Activated CD8-positive, alpha-beta memory T cell treated with anti-CD3 and anti-CD28 coated beads, Interleukin-2, amount 10 ng/mL, durations not matched to agents 7 days and 5 days (primary cell): Measurements from ENCODE around the gene PROSER2. TPM values are rescaled to one million over a fixed set of nuclear protein-coding genes. Genes with fewer than 3 reads are reported as not detected.
A peak's percentile ranks its signal among the peaks of the same experiment; 100 is the strongest.
"Not testable (repeated sequence)": the region's sequence is repeated elsewhere in the genome, so short reads cannot be mapped to it uniquely, and the experiment has no call there.

Experiments used
- ATAC-seq: fragments of 150-1000 bp; cut with Tn5 transposase; one replicate; pipeline ENCODE4 v1.10.0; 2021; ENCODE audit warnings: moderate library complexity
- CTCF ChIA-PET: fragments of 350-600 bp; sonication (Branson Sonifier 250); formaldehyde crosslinking; loops from one replicate; lab custom pipeline; 2021; ENCODE audit warnings: antibody characterized with exemption; lab: Charles Lee
- DNase-seq: peaks from one replicate; pipeline ENCODE4 v3.0.0-alpha.2; 2020
- H3K27ac Mint-ChIP-seq: one replicate; pipeline ENCODE4 v1.8.0; 2021; ENCODE audit warnings: mild to moderate bottlenecking, mixed read lengths
- H3K27me3 Mint-ChIP-seq: one replicate; pipeline ENCODE4 v1.8.0; 2021; ENCODE audit warnings: mixed read lengths
- H3K36me3 Mint-ChIP-seq: one replicate; pipeline ENCODE4 v1.8.0; 2021; ENCODE audit warnings: mild to moderate bottlenecking, mixed read lengths
- H3K4me1 Mint-ChIP-seq: one replicate; pipeline ENCODE4 v1.8.0; 2021; ENCODE audit warnings: mixed read lengths
- H3K4me3 Mint-ChIP-seq: one replicate; pipeline ENCODE4 v1.8.0; 2021; ENCODE audit warnings: mild to moderate bottlenecking, moderate library complexity, mixed read lengths
- H3K9me3 Mint-ChIP-seq: one replicate; pipeline ENCODE4 v1.8.0; 2022; ENCODE audit warnings: low read depth, mixed read lengths
- total RNA-seq, 2 experiments: library from RNA; stranded (reverse); gene quantifications; one replicate each; pipeline ENCODE4 v1.2.3, GENCODE V29; 2021

PROSER2 gene
- total RNA-seq, 2 experiments from 2014 or later: 0.23 TPM

DNA sequence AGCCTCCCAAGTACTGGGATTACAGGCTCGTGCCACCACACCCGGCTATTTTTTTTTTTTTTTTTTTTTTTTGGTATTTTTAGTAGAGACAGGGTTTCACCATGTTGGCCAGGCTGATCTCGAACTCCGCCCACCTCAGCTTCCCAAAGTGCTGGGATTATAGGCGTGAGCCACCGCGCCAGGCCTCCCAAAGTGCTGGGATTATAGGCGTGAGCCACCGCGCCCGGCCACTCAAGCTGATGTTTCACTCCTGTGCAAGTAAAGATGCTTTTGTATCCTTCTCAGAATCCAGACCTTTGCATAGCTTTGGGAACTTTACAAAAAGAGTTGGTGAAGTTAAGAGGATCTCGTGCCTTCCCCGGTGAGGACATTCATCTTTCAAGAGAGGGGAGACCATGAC lies 29.5 kb downstream of the PROSER2 start:
- H3K9me3 Mint-ChIP-seq, H3K36me3 Mint-ChIP-seq, ATAC-seq, DNase-seq, CTCF ChIA-PET, H3K4me3 Mint-ChIP-seq, H3K4me1 Mint-ChIP-seq, H3K27ac Mint-ChIP-seq: not testable (repeated sequence)
- peaks cover 18% of the 10 kb centered on the region for H3K27me3 Mint-ChIP-seq

DNA sequence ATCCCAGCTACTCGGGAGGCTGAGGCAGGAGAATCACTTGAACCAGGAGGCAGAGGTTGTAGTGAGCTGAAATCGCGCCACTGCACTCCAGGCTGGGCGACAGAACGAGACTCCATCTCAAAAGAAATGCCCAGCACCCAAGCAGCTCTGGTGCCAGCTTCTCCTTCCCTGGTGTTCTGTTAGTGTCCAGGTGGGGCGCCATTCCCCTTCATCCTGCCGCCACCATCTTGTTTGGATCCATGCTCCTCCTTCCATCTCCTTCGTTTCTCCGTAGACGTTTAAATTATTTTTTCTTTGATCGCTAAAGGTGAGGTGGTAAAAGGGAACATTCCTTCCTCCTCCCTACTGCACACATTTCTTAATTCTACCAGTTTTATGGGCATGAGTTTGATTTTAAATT lies 30.3 kb downstream of the PROSER2 start:
- Mint-ChIP-seq H3K36me3 (no peaks in the 10 kb centered on the region), H3K4me3 (no peak overlapping the region), H3K4me1 (no peaks in the 10 kb centered on the region), H3K27ac (no peak overlapping the region), H3K27me3 (peaks cover 23% of the 10 kb centered on the region), H3K9me3 (no peaks in the 10 kb centered on the region)
- no peak for DNase-seq
- CTCF ChIA-PET: interaction anchor here (1.3 kb wide), 1 partner anchor 9 kb away, joined by 4 read pairs; no protein-coding TSS in a partner anchor
- ATAC-seq: no peak

DNA sequence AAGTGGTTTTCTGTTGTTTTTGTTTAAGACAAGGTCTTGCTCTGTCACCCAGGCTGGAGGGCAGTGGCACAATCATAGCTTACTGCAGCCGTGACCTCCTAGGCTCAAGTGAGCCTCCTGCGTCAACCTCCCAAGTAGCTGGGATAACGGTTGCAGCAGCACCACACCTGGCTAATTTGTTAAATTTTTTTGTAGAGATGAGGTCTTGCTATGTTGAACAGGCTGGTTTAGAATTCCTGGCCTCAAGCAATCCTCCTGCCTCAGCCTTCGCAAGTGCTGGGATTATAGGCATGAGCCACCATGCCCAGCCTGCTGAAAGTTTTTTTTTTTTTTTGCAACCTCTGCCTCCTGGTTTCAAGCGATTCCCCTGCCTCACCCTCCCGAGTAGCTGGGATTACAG lies 31.1 kb downstream of the PROSER2 start:
- H3K27me3 Mint-ChIP-seq: peaks cover 22% of the 10 kb centered on the region
- no peak overlapping the region for H3K4me3 Mint-ChIP-seq
- no peaks in the 10 kb centered on the region for H3K9me3 Mint-ChIP-seq
- DNase-seq: no peak
- no peaks in the 10 kb centered on the region for H3K4me1 Mint-ChIP-seq
- no peak overlapping the region for H3K27ac Mint-ChIP-seq
- CTCF ChIA-PET: interaction anchor here (1.3 kb wide), 1 partner anchor 8 kb away, joined by 4 read pairs; no protein-coding TSS in a partner anchor
- H3K36me3 Mint-ChIP-seq: no peaks in the 10 kb centered on the region
- no peak for ATAC-seq

DNA sequence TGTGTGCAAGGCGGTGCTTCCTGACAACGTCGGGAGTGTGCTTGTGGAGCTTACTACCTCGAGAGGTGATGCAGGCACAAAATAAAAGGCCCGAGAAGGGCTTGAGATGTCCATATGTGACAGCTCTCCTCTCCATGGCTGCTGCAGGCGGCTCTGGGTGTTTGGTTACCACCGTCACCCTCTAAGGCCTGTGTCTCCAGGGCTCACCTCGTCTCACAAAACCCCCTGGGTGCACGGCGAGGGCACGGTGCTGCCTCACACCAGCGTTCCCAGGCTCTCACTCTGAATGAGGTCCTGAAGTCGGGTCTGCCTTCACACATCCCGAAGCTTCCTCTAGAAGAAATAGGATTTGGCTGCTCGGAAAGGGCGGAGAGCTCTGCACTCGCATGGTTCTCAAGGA lies 32.9 kb downstream of the PROSER2 start:
- H3K27me3 Mint-ChIP-seq: peaks cover 22% of the 10 kb centered on the region
- no peak for DNase-seq
- H3K4me3 Mint-ChIP-seq: no peak overlapping the region
- no peaks in the 10 kb centered on the region for H3K36me3 Mint-ChIP-seq
- H3K4me1 Mint-ChIP-seq: no peaks in the 10 kb centered on the region
- no peak for ATAC-seq
- CTCF ChIA-PET: no interaction called here
- no peak overlapping the region for H3K27ac Mint-ChIP-seq
- H3K9me3 Mint-ChIP-seq: no peaks in the 10 kb centered on the region

DNA sequence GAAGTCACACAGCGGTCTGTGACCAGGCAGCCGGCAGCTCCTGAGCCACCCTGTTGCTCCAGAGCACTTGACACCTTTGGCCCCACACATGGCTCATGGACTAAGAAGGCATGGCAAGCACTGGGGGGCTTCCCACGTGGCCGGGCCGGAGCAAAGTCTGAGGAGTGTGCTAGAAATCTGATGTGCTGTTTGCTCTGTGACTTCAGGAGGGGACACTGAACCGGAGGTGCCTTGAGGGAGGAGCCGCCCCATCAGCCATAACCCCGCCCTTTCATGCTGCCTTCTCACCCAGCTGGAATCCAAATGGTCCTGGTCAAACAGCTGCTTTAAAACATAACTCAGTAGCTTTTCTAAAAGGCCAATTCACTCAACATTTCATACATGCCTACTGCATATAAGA lies 33.5 kb downstream of the PROSER2 start:
- Mint-ChIP-seq H3K27ac (no peak overlapping the region), H3K4me1 (no peaks in the 10 kb centered on the region), H3K9me3 (no peaks in the 10 kb centered on the region), H3K27me3 (peaks cover 24% of the 10 kb centered on the region), H3K36me3 (no peaks in the 10 kb centered on the region), H3K4me3 (no peak overlapping the region)
- no peak for ATAC-seq
- no peak for DNase-seq
- CTCF ChIA-PET: interaction anchor here (1.1 kb wide), 1 partner anchor 99 kb away, joined by 3 read pairs; no protein-coding TSS in a partner anchor

DNA sequence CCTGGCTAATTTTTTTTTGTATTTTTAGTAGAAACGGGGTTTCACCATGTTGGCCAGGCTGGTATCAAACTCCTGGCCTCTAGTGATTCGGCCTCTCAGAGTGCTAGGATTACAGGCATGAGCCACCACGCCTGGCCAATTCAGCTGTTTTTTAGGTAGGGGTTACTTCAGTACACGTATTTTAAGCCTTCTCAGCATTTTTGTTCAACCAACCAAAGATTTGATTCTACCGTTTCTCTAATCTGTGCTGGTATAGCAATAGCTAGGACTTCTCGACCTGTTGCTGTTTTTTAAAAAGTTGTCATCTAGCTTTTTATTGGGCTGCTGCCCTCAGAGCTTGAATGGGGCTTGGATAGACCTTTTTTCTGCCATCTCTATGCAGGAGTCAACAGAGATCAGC lies 34.9 kb downstream of the PROSER2 start:
- ATAC-seq (no peak), DNase-seq (no peak)
- Mint-ChIP-seq H3K4me3 (no peak overlapping the region), H3K9me3 (no peaks in the 10 kb centered on the region), H3K4me1 (peaks cover 7% of the 10 kb centered on the region), H3K27me3 (peaks cover 37% of the 10 kb centered on the region), H3K36me3 (no peaks in the 10 kb centered on the region), H3K27ac (no peak overlapping the region)
- CTCF ChIA-PET: interaction anchor here (0.9 kb wide), 1 partner anchor 343 kb away, joined by 3 read pairs; no protein-coding TSS in a partner anchor

DNA sequence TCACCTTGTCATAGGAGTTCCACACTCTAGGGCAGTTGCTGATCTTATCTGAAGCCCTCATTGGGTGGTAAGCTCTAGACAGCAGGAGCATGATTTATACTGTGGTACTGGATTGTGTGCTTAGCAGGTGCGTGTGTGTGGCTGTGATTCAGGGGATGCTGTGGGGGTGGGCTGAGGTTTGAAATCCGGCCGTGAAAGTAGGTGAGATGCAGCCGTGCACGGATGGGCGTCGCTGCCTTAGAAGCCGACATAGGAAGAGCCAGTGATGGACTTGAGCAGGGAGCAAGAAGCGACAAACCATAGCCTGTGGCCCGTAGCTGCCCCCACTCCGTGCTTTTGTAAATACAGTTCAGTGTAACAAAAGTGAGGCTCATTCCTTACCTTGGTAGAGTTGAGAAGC lies 38.2 kb downstream of the PROSER2 start:
- no peak for ATAC-seq
- Mint-ChIP-seq H3K36me3 (no peaks in the 10 kb centered on the region), H3K27ac (no peak overlapping the region), H3K4me3 (no peak overlapping the region), H3K4me1 (peaks cover 24% of the 10 kb centered on the region), H3K9me3 (no peaks in the 10 kb centered on the region), H3K27me3 (peaks cover 50% of the 10 kb centered on the region)
- no peak for DNase-seq
- CTCF ChIA-PET: no interaction called here

DNA sequence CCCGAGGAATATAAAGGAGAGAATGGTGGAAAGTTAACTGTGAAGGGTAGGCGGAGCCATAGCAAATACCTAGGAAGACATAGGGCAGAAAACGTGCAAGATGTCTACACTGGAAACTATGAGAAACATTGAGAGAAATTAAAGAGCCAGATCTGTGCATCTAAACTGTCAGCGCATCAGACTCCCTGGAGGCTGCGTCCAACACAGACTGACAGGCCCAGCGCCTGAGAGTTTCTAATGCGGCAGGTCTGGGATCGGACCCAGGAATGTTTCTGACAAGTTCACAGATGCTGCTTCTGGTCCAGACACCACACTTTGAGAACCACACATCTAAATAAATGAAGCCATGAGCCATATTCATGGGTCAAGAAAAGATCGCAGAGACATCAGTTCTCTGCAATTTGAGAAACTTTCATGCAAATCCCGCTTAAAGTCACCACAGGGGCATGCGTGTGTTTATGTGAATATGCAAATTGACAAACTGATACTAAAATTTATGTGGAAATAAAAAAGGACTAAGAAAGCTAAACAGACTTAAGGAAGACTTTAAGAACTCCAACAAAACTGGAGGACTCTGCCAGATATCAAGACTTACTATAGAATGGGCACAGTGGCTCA lies 38.8 kb downstream of the PROSER2 start:
- H3K27me3 Mint-ChIP-seq: peaks cover 55% of the 10 kb centered on the region
- DNase-seq: no peak

DNA sequence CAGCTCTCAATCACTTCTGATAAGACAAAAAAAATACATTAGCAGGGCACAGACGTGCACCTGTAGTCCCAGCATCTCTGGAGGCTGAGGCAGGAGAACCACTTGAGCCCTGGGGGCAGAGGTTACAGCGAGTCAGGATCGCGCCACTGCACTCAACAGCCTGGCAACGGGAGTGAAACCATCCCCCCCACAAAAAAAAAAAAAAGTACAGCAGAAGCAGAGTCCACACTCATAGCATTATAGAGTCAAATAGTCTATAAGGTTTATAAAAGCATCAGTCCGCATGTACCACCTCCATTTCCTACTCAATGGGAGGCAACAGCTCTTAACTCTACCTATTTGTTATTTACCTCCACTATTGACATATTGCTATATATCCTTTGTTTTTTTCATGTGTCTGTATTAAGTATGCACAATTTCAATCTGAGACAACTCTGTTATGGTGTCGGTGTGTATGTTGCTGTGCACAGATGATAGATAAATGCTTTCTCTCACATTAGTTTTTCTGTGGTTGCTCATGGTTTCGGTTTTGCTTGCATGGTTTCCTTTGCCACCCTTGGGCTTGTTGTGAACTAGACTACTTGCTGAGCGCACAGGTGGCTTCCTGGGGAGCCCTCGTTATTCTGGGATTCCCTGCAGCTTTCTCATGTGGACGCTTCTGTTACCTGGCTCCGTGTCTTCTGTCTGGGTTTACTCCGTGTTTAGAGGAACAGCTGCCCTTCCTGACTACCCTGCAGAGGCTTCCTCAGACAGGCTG lies 40.4 kb downstream of the PROSER2 start:
- H3K4me3 Mint-ChIP-seq: peak overlapping the region; percentile 36
- peak overlapping the region; percentile 53 for H3K27ac Mint-ChIP-seq
- H3K27me3 Mint-ChIP-seq: peaks cover 54% of the 10 kb centered on the region

More for the DNA sequence above, 38.8 kb downstream of the PROSER2 start:
- ATAC-seq: no peak
- no peaks in the 10 kb centered on the region for H3K36me3 Mint-ChIP-seq
- CTCF ChIA-PET: interaction anchor here (1.4 kb wide), 1 partner anchor 8 kb away, joined by 4 read pairs; no protein-coding TSS in a partner anchor
- H3K27ac Mint-ChIP-seq: no peak overlapping the region
- no peak overlapping the region for H3K4me3 Mint-ChIP-seq
- H3K4me1 Mint-ChIP-seq: peaks cover 24% of the 10 kb centered on the region
- no peaks in the 10 kb centered on the region for H3K9me3 Mint-ChIP-seq

DNA sequence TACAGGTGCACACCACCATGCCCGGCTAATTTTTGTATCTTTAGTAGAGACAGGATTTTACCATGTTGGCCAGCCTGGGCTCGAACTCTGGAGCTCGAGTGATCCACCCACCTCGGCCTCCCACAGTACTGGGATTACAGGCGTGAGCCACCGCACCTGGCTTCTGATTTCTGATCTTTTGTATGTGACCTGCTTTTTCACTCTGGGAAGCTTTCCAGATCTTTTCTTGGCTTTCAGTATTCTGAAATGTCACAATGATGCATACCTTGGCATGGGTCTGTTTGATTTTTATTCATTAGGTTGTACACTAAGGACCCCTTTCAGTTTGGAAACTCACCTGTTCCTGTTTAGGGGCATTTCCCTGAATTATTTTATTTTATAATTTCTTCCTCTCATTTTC lies 41.6 kb downstream of the PROSER2 start:
- H3K4me1 Mint-ChIP-seq: peaks cover 24% of the 10 kb centered on the region
- no peaks in the 10 kb centered on the region for H3K9me3 Mint-ChIP-seq
- no peak for ATAC-seq
- peaks cover 53% of the 10 kb centered on the region for H3K27me3 Mint-ChIP-seq
- H3K27ac Mint-ChIP-seq: no peak overlapping the region
- CTCF ChIA-PET: no interaction called here
- H3K4me3 Mint-ChIP-seq: no peak overlapping the region
- H3K36me3 Mint-ChIP-seq: no peaks in the 10 kb centered on the region
- DNase-seq: no peak

More for the DNA sequence above, 40.4 kb downstream of the PROSER2 start:
- peaks cover 24% of the 10 kb centered on the region for H3K4me1 Mint-ChIP-seq
- no peaks in the 10 kb centered on the region for H3K9me3 Mint-ChIP-seq
- CTCF ChIA-PET: interaction anchor here (1.4 to 2.0 kb wide), 2 partner anchors 10 to 44 kb away, joined by 4 to 7 read pairs; no protein-coding TSS in a partner anchor
- DNase-seq: peak; percentile 89
- H3K36me3 Mint-ChIP-seq: no peaks in the 10 kb centered on the region
- ATAC-seq: peak; percentile 97

DNA sequence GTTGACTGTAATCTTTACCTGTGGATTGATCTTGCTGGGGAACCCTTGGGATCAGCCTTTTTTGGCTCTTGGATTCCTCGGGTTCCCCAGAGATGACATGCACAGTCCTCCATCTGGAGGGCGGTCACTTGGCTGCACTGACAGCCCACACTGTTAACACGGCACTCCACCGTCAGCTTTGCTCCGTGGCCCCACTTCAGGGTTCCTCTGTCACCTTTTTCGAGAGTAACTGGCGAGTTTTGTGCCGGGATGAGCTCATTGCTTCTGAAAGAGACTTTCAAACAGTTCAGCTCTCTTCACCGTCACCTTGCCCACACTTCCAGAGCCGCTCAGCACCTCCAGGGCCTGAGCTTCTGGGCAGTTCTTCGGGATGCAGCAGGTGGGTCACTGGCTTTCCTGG lies 42.4 kb downstream of the PROSER2 start:
- no peak for DNase-seq
- Mint-ChIP-seq H3K4me3 (no peak overlapping the region), H3K36me3 (no peaks in the 10 kb centered on the region), H3K27ac (no peak overlapping the region), H3K4me1 (peaks cover 24% of the 10 kb centered on the region), H3K27me3 (peaks cover 56% of the 10 kb centered on the region), H3K9me3 (no peaks in the 10 kb centered on the region)
- no peak for ATAC-seq
- CTCF ChIA-PET: interaction anchor here (0.8 kb wide), 1 partner anchor 46 kb away, joined by 3 read pairs; no protein-coding TSS in a partner anchor

DNA sequence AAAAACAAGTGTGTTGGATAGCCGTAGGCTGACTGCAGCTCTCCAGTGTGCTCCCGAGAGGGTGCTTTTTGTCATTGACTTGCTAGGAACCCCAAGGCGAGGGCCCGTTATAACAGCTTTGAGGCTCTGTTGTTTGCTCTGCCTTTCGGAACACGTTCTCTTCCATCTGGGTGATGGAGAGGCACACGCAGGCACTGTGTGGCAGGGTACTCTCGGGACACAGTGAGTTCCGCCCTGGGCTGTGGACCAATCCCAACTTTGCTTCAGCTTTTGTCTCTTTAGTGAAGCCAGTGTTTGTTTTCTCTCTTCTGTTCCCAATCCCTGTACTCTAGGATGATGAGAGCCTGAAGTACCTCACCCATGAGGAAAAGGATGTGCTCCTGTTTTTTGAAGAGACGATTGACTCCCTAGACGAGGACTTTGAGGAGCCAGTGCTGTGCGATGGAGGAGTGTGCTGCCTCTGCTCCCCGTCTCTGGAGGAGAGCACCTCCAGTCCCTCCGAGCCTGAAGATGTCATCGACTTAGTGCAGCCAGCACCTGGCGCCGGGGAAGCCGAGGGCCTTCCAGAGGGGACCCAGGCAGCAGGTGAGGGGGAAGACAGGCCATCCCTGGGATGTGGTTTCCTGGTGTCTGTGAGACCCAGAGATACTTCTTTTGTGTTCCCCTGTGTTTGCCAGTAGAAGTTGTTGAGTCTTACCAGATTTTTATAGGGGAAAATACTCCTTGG lies 43.2 kb downstream of the PROSER2 start:
- peaks cover 54% of the 10 kb centered on the region for H3K27me3 Mint-ChIP-seq
- peaks cover 26% of the 10 kb centered on the region for H3K4me1 Mint-ChIP-seq

DNA sequence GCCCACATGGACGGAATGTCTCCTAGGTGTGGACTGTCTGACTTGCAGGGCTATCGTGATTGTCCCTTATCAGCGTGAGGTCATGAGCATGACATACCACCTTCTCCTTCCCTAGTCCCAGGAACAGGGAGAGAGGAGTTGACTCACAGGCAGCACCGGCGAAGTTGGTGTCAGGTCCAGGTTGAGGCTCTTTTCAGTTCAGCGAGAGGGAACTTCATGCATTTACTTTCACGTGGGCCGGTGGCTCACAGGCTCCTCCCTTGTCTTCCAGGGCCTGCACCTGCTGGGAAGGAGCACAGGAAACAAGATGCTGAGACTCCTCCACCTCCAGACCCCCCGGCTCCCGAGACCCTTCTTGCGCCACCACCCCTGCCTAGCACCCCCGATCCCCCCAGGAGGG lies 46.1 kb downstream of the PROSER2 start:
- no peaks in the 10 kb centered on the region for H3K9me3 Mint-ChIP-seq
- no peak for DNase-seq
- H3K4me3 Mint-ChIP-seq: no peak overlapping the region
- peaks cover 13% of the 10 kb centered on the region for H3K4me1 Mint-ChIP-seq
- ATAC-seq: no peak
- H3K36me3 Mint-ChIP-seq: no peaks in the 10 kb centered on the region
- H3K27ac Mint-ChIP-seq: no peak overlapping the region
- CTCF ChIA-PET: no interaction called here
- H3K27me3 Mint-ChIP-seq: peaks cover 53% of the 10 kb centered on the region

More for the DNA sequence above, 43.2 kb downstream of the PROSER2 start:
- no peaks in the 10 kb centered on the region for H3K36me3 Mint-ChIP-seq
- ATAC-seq: no peak
- CTCF ChIA-PET: interaction anchor here (0.8 kb wide), 1 partner anchor 46 kb away, joined by 3 read pairs; no protein-coding TSS in a partner anchor
- H3K27ac Mint-ChIP-seq: no peak overlapping the region
- no peak for DNase-seq
- H3K4me3 Mint-ChIP-seq: no peak overlapping the region
- H3K9me3 Mint-ChIP-seq: no peaks in the 10 kb centered on the region
